HCT116 (cell line): ENCODE measurements around the gene NPPC. TPM values are rescaled to one million over a fixed set of nuclear protein-coding genes. Genes with fewer than 3 reads are reported as not detected.

ENCODE experiments used
- ATAC-seq: fragments of 200-7000 bp; cut with Tn5 transposase; 2 replicates; pipeline ENCODE4 v1.9.1; 2020; ENCODE audit warnings: mild to moderate bottlenecking, moderate library complexity
- BruUV-seq: library from RNA; stranded (reverse); fragments of 400-500 nt; replicated peaks from 2 replicates; lab custom pipeline; 2021; lab: Mats Ljungman, UMichigan
- CTCF ChIA-PET: fragments of 300-600 bp; sonication (Branson Sonifier 250); formaldehyde crosslinking; loops from one replicate; lab custom pipeline; 2021; ENCODE audit warnings: antibody characterized with exemption; lab: Charles Lee
- POLR2A ChIA-PET: fragments of 300-600, 350-600 bp; sonication (Branson Sonifier 250); formaldehyde crosslinking; loops from one replicate; lab custom pipeline; 2021; ENCODE audit warnings: antibody characterized with exemption; lab: Charles Lee
- RAD21 ChIA-PET, 2 experiments: fragments of 300-600 bp; sonication (Branson Sonifier 250); formaldehyde crosslinking; loops; one replicate each; lab custom pipeline; 2023; ENCODE audit warnings: low total read pairs in 2 of 2; ENCODE audit not compliant: uncharacterized antibody in 2 of 2, unreplicated experiment in 2 of 2, low non-redundant PET in 1 of 2; lab: Charles Lee
- DNase-seq: peaks from one replicate; pipeline ENCODE4 v3.0.0-alpha.2; 2010; ENCODE audit warnings: low read depth, low spot score
- H2AFZ ChIP-seq: fragments of 200-600 bp; shearing (Covaris generic), sonication (generic); 2 replicates; pipeline ENCODE4 v1.6.1; 2017; ENCODE audit warnings: low read depth, mixed run types, mixed read lengths, antibody characterized with exemption, low read length; ENCODE audit not compliant: poor library complexity, severe bottlenecking
- H3K27ac ChIP-seq: 2 replicates; pipeline ENCODE4 v1.5.1; 2012; ENCODE audit warnings: low read depth, low read length
- H3K27me3 ChIP-seq: fragments of 200-600 bp; sonication (generic); 2 replicates; pipeline ENCODE4 v1.6.1; 2016; ENCODE audit warnings: mixed run types, low read length, mixed read lengths; ENCODE audit not compliant: insufficient read depth
- H3K36me3 ChIP-seq, 2 experiments: fragments of 200-500 bp in 1 of 2; fragments of 200-600 bp in 1 of 2; sonication (Bioruptor generic) in 1 of 2; sonication (generic) in 1 of 2; 2 replicates each; pipeline versions ENCODE4 v1.5.1 to v1.6.1; 2014 to 2016; ENCODE audit warnings: low read length in 2 of 2, inconsistent platforms in 1 of 2, mixed read lengths in 1 of 2, mixed run types in 1 of 2; ENCODE audit not compliant: insufficient read depth in 2 of 2, control insufficient read depth in 1 of 2
- H3K4me1 ChIP-seq, 2 experiments: fragments of 200-600 bp in 1 of 2; sonication (generic) in 1 of 2; 2 replicates each; pipeline versions ENCODE4 v1.5.1 to v1.6.1; 2012 to 2017; ENCODE audit warnings: low read length in 2 of 2, inconsistent platforms in 1 of 2, mild to moderate bottlenecking in 1 of 2, mixed read lengths in 1 of 2, mixed run types in 1 of 2, moderate library complexity in 1 of 2; ENCODE audit not compliant: insufficient read depth in 2 of 2, control insufficient read depth in 1 of 2
- H3K4me2 ChIP-seq: fragments of 200-600 bp; sonication (generic); 2 replicates; pipeline ENCODE4 v1.6.1; 2017; ENCODE audit warnings: mixed run types, low read length, mixed read lengths
- H3K4me3 ChIP-seq, 2 experiments: fragments of 200-600 bp in 1 of 2; sonication (generic) in 1 of 2; replicated peaks in 1 of 2; 2 replicates each; pipeline ENCODE4 v1.5.1; 2011 to 2016; ENCODE audit warnings: low read length in 2 of 2, control low read depth in 1 of 2, low read depth in 1 of 2, mild to moderate bottlenecking in 1 of 2, mixed read lengths in 1 of 2, mixed run types in 1 of 2
- H3K79me2 ChIP-seq: fragments of 200-600 bp; sonication (generic); 2 replicates; pipeline ENCODE4 v1.6.1; 2017; ENCODE audit warnings: mild to moderate bottlenecking, mixed run types, low read length, moderate library complexity, mixed read lengths; ENCODE audit not compliant: insufficient read depth
- H3K9ac ChIP-seq: fragments of 200-600 bp; sonication (generic); 2 replicates; pipeline ENCODE4 v1.6.1; 2016; ENCODE audit warnings: low read length, mixed read lengths
- H3K9me2 ChIP-seq: fragments of 200-600 bp; sonication (generic), shearing (Covaris generic); 2 replicates; pipeline ENCODE4 v1.6.1; 2017; ENCODE audit warnings: mixed run types, mild to moderate bottlenecking, moderate library complexity; ENCODE audit not compliant: insufficient read depth
- H3K9me3 ChIP-seq, 2 experiments: fragments of 200-500 bp in 1 of 2; fragments of 200-600 bp in 1 of 2; sonication (Bioruptor generic) in 1 of 2; sonication (generic) in 1 of 2; 2 replicates each; pipeline ENCODE4 v1.6.1; 2014 to 2017; ENCODE audit warnings: low read length in 2 of 2, mixed read lengths in 2 of 2, inconsistent platforms in 1 of 2, low read depth in 1 of 2, mild to moderate bottlenecking in 1 of 2, mixed run types in 1 of 2, moderate library complexity in 1 of 2; ENCODE audit not compliant: control insufficient read depth in 1 of 2, insufficient read depth in 1 of 2
- H4K20me1 ChIP-seq: fragments of 200-600 bp; sonication (generic), shearing (Covaris generic); 2 replicates; pipeline ENCODE4 v1.6.1; 2017; ENCODE audit warnings: mixed run types, mild to moderate bottlenecking, moderate library complexity; ENCODE audit not compliant: insufficient read depth
- ATF3 ChIP-seq: IDR thresholded peaks from 2 replicates; pipeline ENCODE4 v1.6.1; 2012
- CBX3 ChIP-seq: IDR thresholded peaks from 2 replicates; pipeline ENCODE4 v1.6.1; 2012; ENCODE audit warnings: low read depth
- CEBPB ChIP-seq: IDR thresholded peaks from 2 replicates; pipeline ENCODE4 v1.6.1; 2012; ENCODE audit warnings: low read depth
- CTCF ChIP-seq, 3 experiments: fragments of 200-600 bp in 1 of 3; sonication (generic) in 1 of 3; IDR thresholded peaks in 2 of 3; conservative IDR thresholded peaks in 1 of 3; 2 replicates each; pipeline ENCODE4 v1.5.1; 2012 to 2017; ENCODE audit warnings: low read depth in 2 of 3, low read length in 2 of 3, antibody characterized with exemption in 1 of 3, borderline replicate concordance in 1 of 3, control low read depth in 1 of 3, mild to moderate bottlenecking in 1 of 3, mixed read lengths in 1 of 3, mixed run types in 1 of 3, moderate library complexity in 1 of 3; ENCODE audit not compliant: insufficient read depth in 1 of 3
- EGR1 ChIP-seq: IDR thresholded peaks from 2 replicates; pipeline ENCODE4 v1.6.1; 2012; ENCODE audit warnings: low read depth
- EZH2phosphoT487 ChIP-seq: fragments of 200-600 bp; IDR thresholded peaks from 2 replicates; pipeline ENCODE4 v1.6.1; 2018; ENCODE audit warnings: antibody characterized with exemption, borderline replicate concordance
- JUND ChIP-seq: IDR thresholded peaks from 2 replicates; pipeline ENCODE4 v1.6.1; 2012
- RAD21 ChIP-seq: IDR thresholded peaks from 2 replicates; pipeline ENCODE4 v1.6.1; 2012; ENCODE audit warnings: low read depth, mild to moderate bottlenecking
- REST ChIP-seq: IDR thresholded peaks from 2 replicates; pipeline ENCODE4 v1.6.1; 2012; ENCODE audit warnings: low read depth
- SIN3A ChIP-seq: IDR thresholded peaks from 2 replicates; pipeline ENCODE4 v1.6.1; 2012; ENCODE audit warnings: low read depth
- SP1 ChIP-seq: IDR thresholded peaks from 2 replicates; pipeline ENCODE4 v1.6.1; 2012; ENCODE audit warnings: low read depth
- SRF ChIP-seq: IDR thresholded peaks from 2 replicates; pipeline ENCODE4 v1.6.1; 2012; ENCODE audit warnings: low read depth
- TCF7L2 ChIP-seq: IDR thresholded peaks from 2 replicates; pipeline ENCODE4 v1.7.0; 2011; ENCODE audit warnings: borderline replicate concordance, inconsistent platforms; ENCODE audit not compliant: insufficient read depth, insufficient read length; ENCODE audit errors: extremely low read depth
- ZFX ChIP-seq: fragments of 450-650 bp; IDR thresholded peaks from 2 replicates; pipeline ENCODE4 v1.6.1; 2017
- intact Hi-C: fragments of 100-400 bp; cut with micrococcal nuclease; formaldehyde crosslinking; loops from 2 replicates; pipeline ENCODE4 v1.10.0; 2022
- total RNA-seq: library from RNA; stranded (reverse); gene quantifications from one replicate; pipeline ENCODE4 v1.2.1, GENCODE V29; 2021; ENCODE audit not compliant: unreplicated experiment

Gene NPPC
- total RNA-seq, 1 experiment from 2014 or later = 0.52 TPM

- no peaks in the 10 kb centered on the region for H3K27me3 ChIP-seq
- DNase-seq (no peak), ATAC-seq (no peak)
- TF ChIP-seq ATF3 = no peak
- no peak for TF ChIP-seq SIN3A
- TF ChIP-seq RAD21 = no peak
- no peak for TF ChIP-seq SRF
- TF ChIP-seq TCF7L2 = no peak
- TF ChIP-seq EZH2phosphoT487 = no peak
- 0 out of 2 replicates have a peak, but pooled peaks have one; percentile 36 for TF ChIP-seq CBX3
- H4K20me1 ChIP-seq = no peaks in the 10 kb centered on the region
- ChIA-PET CTCF (no interaction called here), RAD21 (no interaction called here), POLR2A (no interaction called here)
- peaks cover 0 to 4% of the 10 kb centered on the region in 2 experiments; a peak in 1 of 4 replicates for H3K9me3 ChIP-seq
- no peak overlapping the region for H2AFZ ChIP-seq
- H3K4me1 ChIP-seq = no peaks in the 10 kb centered on the region
- H3K9me2 ChIP-seq = no peaks in the 10 kb centered on the region
- no peaks in the 10 kb centered on the region for H3K36me3 ChIP-seq
- intact Hi-C loops = no loop called here
- BruUV-seq = no TSS peak
- no peak overlapping the region for H3K27ac ChIP-seq
- H3K79me2 ChIP-seq = no peaks in the 10 kb centered on the region
- no peak overlapping the region for H3K4me2 ChIP-seq
- H3K4me3 ChIP-seq = no peak overlapping the region
- H3K9ac ChIP-seq = no peak overlapping the region
These were observed 40.0 kb downstream of the NPPC start for GRCh38 chr2:231886071-231886681.

- H4K20me1 ChIP-seq = no peaks in the 10 kb centered on the region
- no peak overlapping the region for H3K4me3 ChIP-seq
- H3K27me3 ChIP-seq = no peaks in the 10 kb centered on the region
- H3K9ac ChIP-seq = no peak overlapping the region
- no peaks in the 10 kb centered on the region for H3K4me1 ChIP-seq
- H3K79me2 ChIP-seq = no peaks in the 10 kb centered on the region
- no peaks in the 10 kb centered on the region for H3K36me3 ChIP-seq
- ChIA-PET RAD21 (no interaction called here), CTCF (interaction anchor here (3.6 kb wide), 1 partner anchor 16 kb away, joined by 13 read pairs; no protein-coding TSS in a partner anchor), POLR2A (no interaction called here)
- H3K9me3 ChIP-seq = peaks cover 0 to 4% of the 10 kb centered on the region in 2 experiments; a peak in 1 of 4 replicates
- no peak overlapping the region for H3K27ac ChIP-seq
- H3K9me2 ChIP-seq = no peaks in the 10 kb centered on the region
- intact Hi-C loops = no loop called here
- ATAC-seq (no peak), DNase-seq (no peak)
- no peak overlapping the region for H3K4me2 ChIP-seq
- H2AFZ ChIP-seq = no peak overlapping the region
- BruUV-seq = no TSS peak
- TF ChIP-seq ATF3 (no peak), EZH2phosphoT487 (no peak), SP1 (no peak), REST (no peak), ZFX (no peak), CEBPB (no peak), EGR1 (no peak), JUND (no peak), CTCF (IDR thresholded peaks at IDR 0.05 in 2 of 3, conservative IDR thresholded peaks at IDR 0.05 in 1 of 3; ENCODE audit: borderline replicate concordance in 1 of 3, insufficient read depth in 1 of 3, low read depth in 2 of 3, low read length in 2 of 3) (no peak), RAD21 (no peak)
These were observed 41.6 kb downstream of the NPPC start for GRCh38 chr2:231884438-231885140.
